Measurements from ENCODE around the gene GRIK4. TPM values are rescaled to one million over a fixed set of nuclear protein-coding genes. Genes with fewer than 3 reads are reported as not detected.

The GRIK4 gene
- total RNA-seq, 6 experiments from 2014 or later, result 0.07 to 0.11 TPM; not detected in 4

DNA sequence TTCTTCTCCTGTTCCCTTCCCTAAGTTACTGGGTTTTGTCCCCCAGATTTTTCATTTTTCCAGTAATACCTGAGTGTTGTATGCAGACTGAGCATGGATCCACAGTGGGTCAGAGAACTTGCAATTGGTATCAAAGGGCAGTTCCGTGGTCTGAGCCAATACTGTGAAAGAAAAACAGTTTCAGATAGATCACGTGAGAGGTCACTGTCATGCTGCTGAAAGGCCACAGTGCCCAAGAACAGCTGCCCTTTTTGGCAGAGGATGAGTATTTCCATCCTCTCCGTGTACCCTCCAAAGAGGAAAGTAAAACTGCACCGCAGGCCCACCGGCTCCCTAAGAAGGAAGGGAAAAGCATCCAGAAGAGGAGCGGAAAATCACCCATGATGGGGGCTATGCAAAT is 439.3 kb downstream of the GRIK4 start:
- TF ChIP-seq POLR2A (IDR thresholded peaks at IDR 0.05) (no peak), CTCF (IDR thresholded peaks at IDR 0.05) (no peak)
- Histone ChIP-seq H3K4me1 (peaks cover 0 to 7% (median 0%) of the 10 kb centered on the region in 4 donors), H3K9me3 (no peaks in the 10 kb centered on the region), H3K4me3 (no peak overlapping the region), H3K27me3 (no peaks in the 10 kb centered on the region), H3K27ac (peak overlapping the region in 2 of 3 donors; percentile 19 to 52), H3K36me3 (no peaks in the 10 kb centered on the region)
- WGBS (ENCODE audit: insufficient coverage, low coverage, low lambda C conversion rate, missing lambda C conversion rate), result 56% methylated on average over 4 of the region's 6 CpGs
- intact Hi-C loops (cut with DNase I), result loop anchor here (10.0 kb wide), 2 partner anchors 436 to 626 kb away; partner anchors contain the start of genes GRIK4 (in 1 of the 2) and TLCD5 (in 1 of the 2)
- DNase-seq, result no peak
- ATAC-seq, result peak; percentile 74 to 82 (median 78)

DNA sequence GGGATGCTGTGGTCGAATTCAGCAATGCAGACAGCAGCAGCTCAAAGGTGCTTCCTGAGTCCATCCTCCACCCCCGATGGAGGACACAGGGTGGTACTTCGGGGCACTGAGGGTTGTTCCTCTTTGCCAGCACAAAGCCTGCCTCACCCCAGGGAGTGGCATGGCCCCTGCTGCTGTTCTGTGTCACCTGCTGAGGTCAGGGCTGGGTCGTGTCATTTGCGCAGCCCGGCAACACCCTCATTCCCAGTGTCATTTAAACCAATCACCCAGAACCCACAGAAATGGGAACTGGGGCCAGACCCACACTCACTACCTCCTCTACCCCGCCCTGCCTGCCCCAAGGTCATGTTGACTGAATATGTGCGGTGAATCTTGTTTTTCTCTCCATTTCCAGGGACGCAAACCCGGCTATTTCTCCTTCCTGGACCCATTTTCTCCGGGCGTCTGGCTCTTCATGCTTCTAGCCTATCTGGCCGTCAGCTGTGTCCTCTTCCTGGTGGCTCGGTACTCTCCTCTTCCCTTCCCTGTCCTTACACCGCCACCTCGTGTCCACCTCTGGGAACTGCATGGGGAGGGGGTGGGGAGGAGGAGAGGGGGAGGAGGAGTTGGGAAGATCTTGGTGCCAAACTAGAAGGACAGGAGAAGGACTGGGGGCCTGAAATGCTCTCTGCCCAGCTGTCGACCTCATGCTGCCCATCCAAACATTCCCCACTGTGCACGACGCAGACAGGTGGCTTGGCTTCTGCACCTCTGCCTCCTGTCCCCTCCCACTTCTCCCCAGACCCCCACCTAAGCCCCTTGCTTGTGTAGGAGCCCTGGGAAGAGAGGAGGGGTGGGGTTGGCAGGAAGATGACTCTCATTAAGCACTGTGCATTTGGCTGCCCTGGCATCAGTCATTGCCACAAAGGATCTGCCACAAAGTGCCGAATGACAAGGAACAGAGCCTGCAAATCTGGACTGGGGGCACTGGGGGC is 441.2 kb downstream of the GRIK4 start:
- intact Hi-C loops (cut with DNase I), result loop anchor here (10.0 kb wide), 2 partner anchors 438 to 628 kb away; partner anchors contain the start of genes GRIK4 (in 1 of the 2) and TLCD5 (in 1 of the 2)
- DNase-seq (peak; percentile 73 to 81 (median 77)), ATAC-seq (peak; percentile 93 to 95 (median 94))
- Histone ChIP-seq H3K4me3 (no peak overlapping the region), H3K27ac (no peak overlapping the region), H3K4me1 (peaks cover 0 to 7% (median 0%) of the 10 kb centered on the region in 4 donors), H3K9me3 (no peaks in the 10 kb centered on the region), H3K27me3 (no peaks in the 10 kb centered on the region), H3K36me3 (no peaks in the 10 kb centered on the region)
- TF ChIP-seq CTCF (IDR thresholded peaks at IDR 0.05), result peak; percentile 65 to 71 (median 67)
- TF ChIP-seq POLR2A (IDR thresholded peaks at IDR 0.05), result no peak
- 22% methylated on average over 17 of the region's 20 CpGs for WGBS (ENCODE audit: insufficient coverage, low coverage, low lambda C conversion rate, missing lambda C conversion rate)

DNA sequence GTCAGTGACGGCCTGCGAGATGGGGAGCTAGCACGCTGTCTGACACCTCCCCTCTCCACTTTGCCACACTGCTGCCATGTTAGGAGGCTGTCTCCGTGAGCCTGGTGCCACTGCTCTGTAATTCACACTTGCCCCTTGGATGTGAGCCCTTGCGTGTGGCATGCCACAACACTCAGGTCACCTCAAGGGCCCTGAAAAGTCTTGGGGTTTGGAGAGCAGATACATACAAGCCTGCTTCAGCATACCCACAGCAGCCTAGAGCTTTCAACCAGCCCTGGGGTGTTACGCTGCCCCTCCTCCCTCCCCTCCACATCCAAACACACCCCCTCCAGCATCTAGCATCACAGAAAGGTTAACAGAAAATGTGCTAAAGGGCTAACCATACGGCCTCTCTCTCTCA is 442.8 kb downstream of the GRIK4 start:
- no CpG with 5 or more reads among the region's 7 CpGs for WGBS (ENCODE audit: insufficient coverage, low coverage, low lambda C conversion rate, missing lambda C conversion rate)
- Histone ChIP-seq H3K27ac (no peak overlapping the region), H3K27me3 (no peaks in the 10 kb centered on the region), H3K4me1 (peaks cover 0 to 7% (median 0%) of the 10 kb centered on the region in 4 donors), H3K36me3 (no peaks in the 10 kb centered on the region), H3K4me3 (no peak overlapping the region), H3K9me3 (no peaks in the 10 kb centered on the region)
- intact Hi-C loops (cut with DNase I), result loop anchor here (10.0 kb wide), 2 partner anchors 440 to 630 kb away; partner anchors contain the start of genes GRIK4 (in 1 of the 2) and TLCD5 (in 1 of the 2)
- TF ChIP-seq POLR2A (IDR thresholded peaks at IDR 0.05) (no peak), CTCF (IDR thresholded peaks at IDR 0.05) (no peak)
- DNase-seq, result no peak
- no peak for ATAC-seq

GRCh38 chr11:120956710-120957495 is 445.4 kb downstream of the GRIK4 start:
- DNase-seq (no peak), ATAC-seq (no peak)
- Histone ChIP-seq H3K36me3 (no peaks in the 10 kb centered on the region), H3K4me3 (no peak overlapping the region), H3K27ac (no peak overlapping the region), H3K4me1 (peaks cover 0 to 4% (median 0%) of the 10 kb centered on the region in 4 donors), H3K9me3 (no peaks in the 10 kb centered on the region), H3K27me3 (no peaks in the 10 kb centered on the region)
- WGBS (ENCODE audit: insufficient coverage, low coverage, low lambda C conversion rate, missing lambda C conversion rate), result 81% methylated on average over 9 of the region's 16 CpGs
- intact Hi-C loops (cut with DNase I), result loop anchor here (10.0 kb wide), 2 partner anchors 442 to 632 kb away; partner anchors contain the start of genes GRIK4 (in 1 of the 2) and TLCD5 (in 1 of the 2)
- TF ChIP-seq CTCF (IDR thresholded peaks at IDR 0.05) (no peak), POLR2A (IDR thresholded peaks at IDR 0.05) (no peak)
